Endodermal cell (in vitro differentiated cells): ENCODE measurements around the gene DCC. TPM values are rescaled to one million over a fixed set of nuclear protein-coding genes. Genes with fewer than 3 reads are reported as not detected.
A peak's percentile ranks its signal among the peaks of the same experiment; 100 is the strongest.

Source experiments
- DNase-seq: peaks from one replicate; pipeline ENCODE4 v3.0.0-alpha.2; 2017
- H3K27ac ChIP-seq: 2 replicates; pipeline ENCODE4 v1.5.1; 2013; ENCODE audit warnings: mild to moderate bottlenecking, low read depth, low read length, moderate library complexity
- H3K27me3 ChIP-seq: 2 replicates; pipeline ENCODE4 v1.6.1; 2013; ENCODE audit warnings: mild to moderate bottlenecking, low read length, moderate library complexity; ENCODE audit not compliant: insufficient read depth, control insufficient read depth, poor library complexity, severe bottlenecking
- H3K36me3 ChIP-seq: 2 replicates; pipeline ENCODE4 v1.7.0; 2013; ENCODE audit warnings: mild to moderate bottlenecking, low read length, moderate library complexity; ENCODE audit not compliant: control insufficient read depth, insufficient read depth
- H3K4me1 ChIP-seq: one replicate; pipeline ENCODE4 v1.7.0; 2013; ENCODE audit warnings: low read length; ENCODE audit not compliant: control insufficient read depth, insufficient read depth
- H3K4me3 ChIP-seq: 2 replicates; pipeline ENCODE4 v1.5.1; 2013; ENCODE audit warnings: mild to moderate bottlenecking, low read length, moderate library complexity
- H3K9ac ChIP-seq: 2 replicates; pipeline ENCODE4 v1.6.1; 2013; ENCODE audit warnings: mild to moderate bottlenecking, low read length, moderate library complexity; ENCODE audit not compliant: poor library complexity, severe bottlenecking; ENCODE audit errors: extremely low read depth
- H3K9me3 ChIP-seq: 2 replicates; pipeline ENCODE4 v1.6.1; 2013; ENCODE audit warnings: mild to moderate bottlenecking, low read length, moderate library complexity; ENCODE audit not compliant: control insufficient read depth
- H3K27ac Mint-ChIP-seq: 2 replicates; pipeline ENCODE4 v1.8.0; 2020; ENCODE audit warnings: mixed read lengths
- H3K27me3 Mint-ChIP-seq: 2 replicates; pipeline ENCODE4 v1.8.0; 2021; ENCODE audit warnings: mild to moderate bottlenecking, mixed read lengths; ENCODE audit not compliant: insufficient read depth
- H3K36me3 Mint-ChIP-seq: 2 replicates; pipeline ENCODE4 v1.8.0; 2020; ENCODE audit warnings: low read depth, mixed read lengths
- H3K4me1 Mint-ChIP-seq: 2 replicates; pipeline ENCODE4 v1.8.0; 2020; ENCODE audit warnings: mixed read lengths
- H3K4me3 Mint-ChIP-seq: 2 replicates; pipeline ENCODE4 v1.8.0; 2020; ENCODE audit warnings: mild to moderate bottlenecking, moderate library complexity, mixed read lengths
- H3K9me3 Mint-ChIP-seq: 2 replicates; pipeline ENCODE4 v1.8.0; 2020; ENCODE audit warnings: mild to moderate bottlenecking, mixed read lengths
- WGBS, 2 experiments: methylation state at CpG; one replicate each; pipeline versions ENCODE4 v1.1.5 to v1.1.7; 2013; ENCODE audit warnings: missing lambda C conversion rate in 2 of 2, mixed read lengths in 1 of 2; ENCODE audit not compliant: insufficient coverage in 1 of 2, insufficient read length in 1 of 2; 5-methylcytosine and 5-hydroxymethylcytosine counted together
- total RNA-seq, 2 donors: library from RNA; stranded (reverse); fragmentation: NEBNext Ultra II Directional in 1 of 2; extraction: Animal tissue kit (Norgen Biotek cat#: 25700) in 1 of 2; gene quantifications; 2 replicates in 1 of 2; 3 replicates in 1 of 2; pipeline ENCODE4 v1.2.1, GENCODE V29; 2021
- TF ChIP-seq, protein P1 (sequence below): fragments of 200-600 bp; sonication (generic); conservative IDR thresholded peaks from 2 replicates; pipeline ENCODE4 v1.5.0; 2021; ENCODE audit warnings: antibody characterized with exemption, mild to moderate bottlenecking

DCC gene
- total RNA-seq, 2 donors from 2014 or later, result 0.77 to 0.97 TPM

- H3K4me3 Mint-ChIP-seq, result no peak overlapping the region
- H3K27ac Mint-ChIP-seq, result no peak overlapping the region
- Histone ChIP-seq H3K9me3 (no peaks in the 10 kb centered on the region), H3K4me3 (no peak overlapping the region), H3K9ac (no peak overlapping the region), H3K27ac (no peak overlapping the region), H3K36me3 (no peaks in the 10 kb centered on the region), H3K4me1 (no peaks in the 10 kb centered on the region), H3K27me3 (no peaks in the 10 kb centered on the region)
- no peak for DNase-seq
- H3K4me1 Mint-ChIP-seq, result no peaks in the 10 kb centered on the region
- TF ChIP-seq, protein P1, sequence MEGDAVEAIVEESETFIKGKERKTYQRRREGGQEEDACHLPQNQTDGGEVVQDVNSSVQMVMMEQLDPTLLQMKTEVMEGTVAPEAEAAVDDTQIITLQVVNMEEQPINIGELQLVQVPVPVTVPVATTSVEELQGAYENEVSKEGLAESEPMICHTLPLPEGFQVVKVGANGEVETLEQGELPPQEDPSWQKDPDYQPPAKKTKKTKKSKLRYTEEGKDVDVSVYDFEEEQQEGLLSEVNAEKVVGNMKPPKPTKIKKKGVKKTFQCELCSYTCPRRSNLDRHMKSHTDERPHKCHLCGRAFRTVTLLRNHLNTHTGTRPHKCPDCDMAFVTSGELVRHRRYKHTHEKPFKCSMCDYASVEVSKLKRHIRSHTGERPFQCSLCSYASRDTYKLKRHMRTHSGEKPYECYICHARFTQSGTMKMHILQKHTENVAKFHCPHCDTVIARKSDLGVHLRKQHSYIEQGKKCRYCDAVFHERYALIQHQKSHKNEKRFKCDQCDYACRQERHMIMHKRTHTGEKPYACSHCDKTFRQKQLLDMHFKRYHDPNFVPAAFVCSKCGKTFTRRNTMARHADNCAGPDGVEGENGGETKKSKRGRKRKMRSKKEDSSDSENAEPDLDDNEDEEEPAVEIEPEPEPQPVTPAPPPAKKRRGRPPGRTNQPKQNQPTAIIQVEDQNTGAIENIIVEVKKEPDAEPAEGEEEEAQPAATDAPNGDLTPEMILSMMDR, result no peak
- H3K36me3 Mint-ChIP-seq, result no peaks in the 10 kb centered on the region
- no peaks in the 10 kb centered on the region for H3K9me3 Mint-ChIP-seq
- 90 to 100% methylated on average over 3 to 5 of the region's 5 CpGs for WGBS, 2 experiments
- no peaks in the 10 kb centered on the region for H3K27me3 Mint-ChIP-seq
Observed at GRCh38 chr18:53169346-53169745, 829.3 kb downstream of the DCC start.

- H3K9ac ChIP-seq, result no peak overlapping the region
- no peaks in the 10 kb centered on the region for H3K27me3 ChIP-seq
- H3K27ac Mint-ChIP-seq, result no peak overlapping the region
- WGBS, 2 experiments, result 68% methylated on average over 3 of the region's 3 CpGs; no CpG with 5 or more reads in 1 of the 2 experiments
- no peak overlapping the region for H3K4me3 ChIP-seq
- H3K36me3 Mint-ChIP-seq, result no peaks in the 10 kb centered on the region
- H3K4me3 Mint-ChIP-seq, result no peak overlapping the region
- H3K27ac ChIP-seq, result peak overlapping the region; percentile 26
- no peaks in the 10 kb centered on the region for H3K27me3 Mint-ChIP-seq
- no peaks in the 10 kb centered on the region for H3K9me3 ChIP-seq
- DNase-seq, result no peak
- H3K9me3 Mint-ChIP-seq, result no peaks in the 10 kb centered on the region
- no peaks in the 10 kb centered on the region for H3K36me3 ChIP-seq
- peaks cover 18% of the 10 kb centered on the region for H3K4me1 Mint-ChIP-seq
- H3K4me1 ChIP-seq, result no peaks in the 10 kb centered on the region
- TF ChIP-seq, protein P1, result no peak
Observed at GRCh38 chr18:53191634-53192033, 851.6 kb downstream of the DCC start.

GRCh38 chr18:53193870-53194269 is 853.9 kb downstream of the DCC start:
- peaks cover 18% of the 10 kb centered on the region for H3K4me1 Mint-ChIP-seq
- no peaks in the 10 kb centered on the region for H3K27me3 ChIP-seq
- H3K4me3 ChIP-seq, result no peak overlapping the region
- no peaks in the 10 kb centered on the region for H3K36me3 Mint-ChIP-seq
- H3K9me3 Mint-ChIP-seq, result no peaks in the 10 kb centered on the region
- no peak overlapping the region for H3K27ac ChIP-seq
- H3K27ac Mint-ChIP-seq, result no peak overlapping the region
- H3K4me3 Mint-ChIP-seq, result no peak overlapping the region
- H3K36me3 ChIP-seq, result no peaks in the 10 kb centered on the region
- no peaks in the 10 kb centered on the region for H3K27me3 Mint-ChIP-seq
- no peak for DNase-seq
- H3K9ac ChIP-seq, result no peak overlapping the region
- TF ChIP-seq, protein P1, result no peak
- H3K9me3 ChIP-seq, result no peaks in the 10 kb centered on the region
- H3K4me1 ChIP-seq, result no peaks in the 10 kb centered on the region
